BLaER1 treated with 17β-estradiol and CSF1 and Interleukin-3, amounts not matched to agents 10 nM and 100 nM (cell line): ENCODE results near the gene SEL1L2.

Experiments
- H3K27ac ChIP-seq, 11 experiments: shearing (Covaris generic); formaldehyde crosslinking; 2 replicates each; pipeline ENCODE4 v1.8.1; 2022
- H3K27me3 ChIP-seq, 11 experiments: shearing (Covaris generic); formaldehyde crosslinking; 2 replicates each; pipeline ENCODE4 v1.8.1; 2022
- H3K36me3 ChIP-seq, 11 experiments: shearing (Covaris generic); formaldehyde crosslinking; 2 replicates each; pipeline ENCODE4 v1.8.1; 2022
- H3K4me1 ChIP-seq, 10 experiments: shearing (Covaris generic); formaldehyde crosslinking; 2 replicates each; pipeline ENCODE4 v1.8.1; 2022
- H3K4me2 ChIP-seq, 11 experiments: shearing (Covaris generic); formaldehyde crosslinking; 2 replicates each; pipeline ENCODE4 v1.8.1; 2022
- H3K4me3 ChIP-seq, 10 experiments: shearing (Covaris generic); formaldehyde crosslinking; 2 replicates each; pipeline ENCODE4 v1.8.1; 2022
- H3K9ac ChIP-seq, 11 experiments: shearing (Covaris generic); formaldehyde crosslinking; 2 replicates each; pipeline ENCODE4 v1.8.1; 2022
- H3K9me3 ChIP-seq, 11 experiments: shearing (Covaris generic); formaldehyde crosslinking; replicated peaks in 1 of 11; 2 replicates each; pipeline ENCODE4 v1.8.1; 2022
- H4K20me1 ChIP-seq, 11 experiments: shearing (Covaris generic); formaldehyde crosslinking; 2 replicates each; pipeline ENCODE4 v1.8.1; 2022
- Cebpa-rat ChIP-seq, 11 experiments: shearing (Covaris generic); IDR thresholded peaks; 2 replicates each; pipeline ENCODE4 v1.8.1; 2022

SEL1L2 gene

DNA sequence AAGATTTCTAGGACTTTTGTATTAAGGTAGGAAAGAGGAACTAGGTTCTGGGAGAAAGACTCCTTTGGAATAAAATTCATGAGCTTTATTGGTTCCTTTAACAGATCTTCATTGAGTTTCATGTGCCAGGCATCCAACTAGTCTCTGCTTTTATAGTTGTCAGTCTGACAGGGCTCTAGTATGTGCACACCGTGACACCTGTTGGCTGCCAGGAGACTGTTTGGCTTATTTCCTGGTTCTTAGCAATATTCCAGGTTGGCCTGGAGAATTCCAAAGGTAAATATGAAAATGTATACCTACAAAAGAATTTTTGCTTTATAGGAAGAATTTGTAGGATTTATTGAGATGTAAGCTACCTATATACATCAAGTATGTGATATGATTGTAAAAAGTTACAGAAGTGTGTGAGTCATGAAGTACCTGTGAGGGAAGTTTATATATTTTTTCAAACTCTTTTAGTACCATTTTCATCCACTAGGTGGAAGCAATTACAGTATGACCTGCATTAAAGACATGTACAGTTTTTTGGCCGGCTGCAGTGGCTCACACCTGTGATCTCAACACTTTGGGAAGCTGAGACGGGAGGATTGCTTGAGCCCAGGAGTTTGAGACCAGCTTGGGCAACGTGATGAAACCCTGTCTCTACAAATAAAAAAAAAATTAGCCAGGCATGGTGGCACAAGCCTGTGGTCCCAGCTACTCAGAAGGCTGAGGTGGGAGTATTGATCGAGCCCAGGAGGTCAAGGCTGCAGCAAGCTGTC lies 170.3 kb downstream of the SEL1L2 start:
- no peaks in the 10 kb centered on the region for H3K27me3 ChIP-seq
- no peak overlapping the region for H3K27ac ChIP-seq
- H3K4me1 ChIP-seq, result peaks cover 2 to 14% (median 5%) of the 10 kb centered on the region in 10 experiments; a peak in 19 of 20 replicates

DNA sequence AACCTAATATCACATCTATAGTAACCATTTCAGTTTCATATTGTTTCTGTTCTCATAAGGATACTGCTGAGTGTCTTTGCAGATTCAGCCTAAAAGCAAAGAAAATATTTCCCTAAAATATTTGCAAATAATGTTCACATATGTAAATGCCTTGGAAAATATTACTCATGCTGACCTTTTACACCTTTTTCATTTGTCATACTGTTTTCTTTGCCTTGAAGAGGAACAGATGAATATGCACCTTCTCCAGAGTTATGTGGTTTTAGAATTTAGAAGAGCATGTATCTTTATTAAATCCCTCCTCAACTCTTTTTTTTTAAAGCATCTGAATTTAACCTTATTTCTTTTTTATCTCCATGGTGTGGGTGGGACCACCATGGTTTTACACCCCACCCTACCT lies 173.1 kb downstream of the SEL1L2 start:
- Histone ChIP-seq H3K9ac (no peak overlapping the region), H3K9me3 (no peaks in the 10 kb centered on the region), H3K4me3 (no peak overlapping the region), H4K20me1 (peaks cover 0 to 16% (median 5%) of the 10 kb centered on the region in 11 experiments; a peak in 5 of 22 replicates), H3K27ac (no peak overlapping the region), H3K4me2 (no peak overlapping the region), H3K27me3 (no peaks in the 10 kb centered on the region), H3K4me1 (no peaks in the 10 kb centered on the region), H3K36me3 (peaks cover 65 to 92% (median 75%) of the 10 kb centered on the region in 11 experiments)
- no peak for TF ChIP-seq Cebpa-rat (IDR thresholded peaks at IDR 0.05)

More for the DNA sequence above, 170.3 kb downstream of the SEL1L2 start:
- Histone ChIP-seq H3K4me2 (no peak overlapping the region), H3K36me3 (peaks cover 38 to 65% (median 48%) of the 10 kb centered on the region in 11 experiments), H3K9ac (no peak overlapping the region), H3K9me3 (no peaks in the 10 kb centered on the region), H3K4me3 (no peak overlapping the region), H4K20me1 (peaks cover 0 to 10% (median under 1%) of the 10 kb centered on the region in 11 experiments; a peak in 3 of 22 replicates)
- TF ChIP-seq Cebpa-rat (IDR thresholded peaks at IDR 0.05), result no peak

GRCh38 chr20:13816757-13817156 lies 173.7 kb downstream of the SEL1L2 start:
- peaks cover 71 to 95% (median 80%) of the 10 kb centered on the region in 11 experiments for H3K36me3 ChIP-seq
- H3K27ac ChIP-seq, result no peak overlapping the region
- TF ChIP-seq Cebpa-rat (IDR thresholded peaks at IDR 0.05), result no peak

DNA sequence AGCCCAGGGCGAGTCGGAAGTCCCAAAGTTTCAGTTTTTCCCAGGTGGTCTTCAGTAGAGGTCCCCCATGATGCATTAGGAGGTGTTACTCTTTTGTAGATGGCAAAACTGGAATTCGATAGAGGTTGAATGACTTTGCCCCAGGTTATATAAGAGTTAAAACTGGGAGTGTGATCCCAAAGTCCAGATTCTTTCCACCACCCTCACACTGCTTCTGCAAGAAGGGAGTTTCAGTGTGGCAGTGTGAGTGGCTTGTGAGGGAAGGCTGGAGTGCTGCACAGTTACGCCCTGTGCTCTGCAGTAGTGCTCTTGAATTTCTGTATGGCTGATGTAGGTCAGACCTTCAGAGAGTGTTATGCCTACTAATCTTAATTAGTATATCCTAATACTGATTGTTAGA lies 175.7 kb downstream of the SEL1L2 start:
- no peaks in the 10 kb centered on the region for H3K9me3 ChIP-seq
- no peak for TF ChIP-seq Cebpa-rat (IDR thresholded peaks at IDR 0.05)
- H3K4me3 ChIP-seq, result no peak overlapping the region
- no peaks in the 10 kb centered on the region for H3K27me3 ChIP-seq
- H3K27ac ChIP-seq, result no peak overlapping the region
- H4K20me1 ChIP-seq, result peaks cover 0 to 19% (median 8%) of the 10 kb centered on the region in 11 experiments; a peak in 8 of 22 replicates
- H3K9ac ChIP-seq, result no peak overlapping the region
- H3K36me3 ChIP-seq, result peaks cover 88 to 99% (median 90%) of the 10 kb centered on the region in 11 experiments
- H3K4me1 ChIP-seq, result no peaks in the 10 kb centered on the region
- no peak overlapping the region for H3K4me2 ChIP-seq

More at GRCh38 chr20:13816757-13817156, 173.7 kb downstream of the SEL1L2 start:
- Histone ChIP-seq H3K9ac (no peak overlapping the region), H3K27me3 (no peaks in the 10 kb centered on the region), H4K20me1 (peaks cover 0 to 20% (median 6%) of the 10 kb centered on the region in 11 experiments; a peak in 6 of 22 replicates), H3K4me1 (no peaks in the 10 kb centered on the region), H3K9me3 (no peaks in the 10 kb centered on the region), H3K4me3 (no peak overlapping the region), H3K4me2 (no peak overlapping the region)

DNA sequence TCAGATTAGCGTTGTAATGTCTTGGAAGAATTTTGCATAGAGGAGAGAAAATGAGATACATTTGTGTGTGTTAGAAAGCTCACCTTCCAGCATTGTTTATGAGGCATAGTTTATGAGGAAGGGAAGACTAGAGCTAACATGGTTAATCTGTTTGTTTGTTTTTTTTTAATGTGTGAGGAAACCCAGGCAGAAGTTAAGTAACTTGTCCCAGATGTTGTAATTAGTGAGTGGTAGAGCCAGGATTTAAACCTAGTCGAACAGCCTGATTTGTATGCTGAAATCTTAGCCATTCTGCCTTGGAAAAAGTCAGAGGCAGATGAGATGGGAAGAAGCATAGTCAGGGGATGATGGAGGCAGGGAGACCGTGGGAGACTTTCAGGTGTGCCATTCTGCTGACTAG lies 176.5 kb downstream of the SEL1L2 start:
- H3K4me3 ChIP-seq, result no peak overlapping the region
- no peak overlapping the region for H3K9ac ChIP-seq
- no peak for TF ChIP-seq Cebpa-rat (IDR thresholded peaks at IDR 0.05)
- no peaks in the 10 kb centered on the region for H3K27me3 ChIP-seq
- H3K36me3 ChIP-seq, result peaks cover 95 to 99% (median 98%) of the 10 kb centered on the region in 11 experiments
- no peak overlapping the region for H3K27ac ChIP-seq
- H3K9me3 ChIP-seq, result no peaks in the 10 kb centered on the region
- H3K4me2 ChIP-seq, result no peak overlapping the region
- H4K20me1 ChIP-seq, result peaks cover 0 to 19% (median 8%) of the 10 kb centered on the region in 11 experiments; a peak in 8 of 22 replicates
- H3K4me1 ChIP-seq, result no peaks in the 10 kb centered on the region

- Histone ChIP-seq H3K4me1 (no peaks in the 10 kb centered on the region), H4K20me1 (peaks cover 0 to 19% (median 0%) of the 10 kb centered on the region in 11 experiments; a peak in 8 of 22 replicates), H3K4me3 (no peak overlapping the region), H3K27me3 (no peaks in the 10 kb centered on the region), H3K4me2 (no peak overlapping the region), H3K9me3 (no peaks in the 10 kb centered on the region), H3K36me3 (peaks cover 93 to 100% (median 99%) of the 10 kb centered on the region in 11 experiments), H3K9ac (no peak overlapping the region), H3K27ac (no peak overlapping the region)
- TF ChIP-seq Cebpa-rat (IDR thresholded peaks at IDR 0.05), result no peak
Measured at GRCh38 chr20:13810446-13810845, 180.0 kb downstream of the SEL1L2 start.

GRCh38 chr20:13809855-13810254 lies 180.6 kb downstream of the SEL1L2 start:
- Histone ChIP-seq H3K4me3 (no peak overlapping the region), H4K20me1 (peaks cover 0 to 16% (median 0%) of the 10 kb centered on the region in 11 experiments; a peak in 9 of 22 replicates), H3K4me2 (no peak overlapping the region), H3K9ac (no peak overlapping the region), H3K4me1 (no peaks in the 10 kb centered on the region), H3K36me3 (peaks cover 91 to 100% (median 99%) of the 10 kb centered on the region in 11 experiments), H3K27ac (no peak overlapping the region), H3K9me3 (no peaks in the 10 kb centered on the region), H3K27me3 (no peaks in the 10 kb centered on the region)
- TF ChIP-seq Cebpa-rat (IDR thresholded peaks at IDR 0.05), result no peak

DNA sequence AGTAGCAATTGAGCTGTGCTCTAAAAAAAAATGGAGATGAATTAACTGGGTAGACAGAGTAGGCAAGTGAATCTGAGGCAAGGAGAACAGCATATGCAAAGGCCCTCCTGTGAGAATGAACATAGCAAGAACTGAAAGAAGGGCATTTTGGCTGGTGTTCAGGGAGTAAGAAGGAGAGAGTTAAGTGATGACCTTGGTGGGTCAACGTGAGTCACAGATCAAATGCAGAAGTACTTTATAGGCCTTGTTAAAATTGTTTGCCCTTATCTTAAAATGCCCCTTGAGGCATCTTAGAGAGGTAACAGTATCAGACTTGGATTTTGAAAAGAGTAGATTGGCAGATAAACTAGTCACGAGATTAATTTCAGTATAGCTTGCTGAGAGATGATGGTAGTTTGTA lies 181.0 kb downstream of the SEL1L2 start:
- H3K4me3 ChIP-seq, result no peak overlapping the region
- no peak overlapping the region for H3K27ac ChIP-seq
- no peaks in the 10 kb centered on the region for H3K4me1 ChIP-seq
- no peak for TF ChIP-seq Cebpa-rat (IDR thresholded peaks at IDR 0.05)
- no peaks in the 10 kb centered on the region for H3K9me3 ChIP-seq
- no peak overlapping the region for H3K4me2 ChIP-seq
- H4K20me1 ChIP-seq, result peaks cover 0 to 15% (median 0%) of the 10 kb centered on the region in 11 experiments; a peak in 8 of 22 replicates
- peaks cover 91 to 100% (median 99%) of the 10 kb centered on the region in 11 experiments for H3K36me3 ChIP-seq
- no peak overlapping the region for H3K9ac ChIP-seq
- H3K27me3 ChIP-seq, result no peaks in the 10 kb centered on the region

GRCh38 chr20:13800728-13801134 lies 189.7 kb downstream of the SEL1L2 start:
- Histone ChIP-seq H4K20me1 (peaks cover 0 to 20% (median 7%) of the 10 kb centered on the region in 11 experiments; a peak in 9 of 22 replicates), H3K9me3 (no peaks in the 10 kb centered on the region), H3K36me3 (peaks cover 92 to 100% (median 98%) of the 10 kb centered on the region in 11 experiments), H3K27me3 (no peaks in the 10 kb centered on the region), H3K9ac (no peak overlapping the region), H3K4me3 (no peak overlapping the region), H3K4me1 (peaks cover 0 to 6% (median 0%) of the 10 kb centered on the region in 10 experiments; a peak in 2 of 20 replicates), H3K27ac (no peak overlapping the region), H3K4me2 (no peak overlapping the region)
- no peak for TF ChIP-seq Cebpa-rat (IDR thresholded peaks at IDR 0.05)
